ENCODE data around the gene DTNBP1.

Gene DTNBP1

DNA sequence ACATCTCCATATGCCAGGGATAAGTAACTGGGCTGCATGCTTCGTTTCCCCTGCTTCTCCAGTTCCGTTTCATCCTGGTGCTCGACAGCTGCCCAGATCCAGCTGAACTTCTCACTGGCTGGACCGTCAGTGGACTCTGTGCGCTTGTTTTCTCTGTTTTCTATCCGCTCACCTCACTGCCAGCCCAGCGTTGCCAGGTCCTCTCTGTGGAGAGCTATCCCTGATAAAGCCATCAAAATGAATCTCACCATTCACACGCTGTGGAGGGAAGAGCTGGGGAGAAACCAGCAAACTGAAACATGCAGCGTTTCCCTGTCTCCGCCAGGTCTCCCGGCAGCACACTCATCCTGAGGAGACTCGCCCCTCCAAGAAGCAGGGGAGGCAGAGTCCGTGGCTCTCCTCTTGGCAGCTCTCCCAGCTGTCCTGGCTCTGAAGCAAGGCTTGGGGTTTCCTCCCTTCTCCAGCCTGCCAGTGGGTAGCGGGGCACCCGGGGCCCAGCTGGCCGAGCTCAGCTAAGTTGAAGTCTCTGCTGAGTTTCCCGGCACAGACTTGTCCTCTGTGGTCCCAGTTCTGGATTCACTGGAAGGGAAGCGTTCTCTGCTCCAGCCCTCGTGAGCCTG, 160.9 kb downstream of the DTNBP1 start:
- no peak for DNase-seq (ENCODE audit: low read depth in 2 of 2)

DNA sequence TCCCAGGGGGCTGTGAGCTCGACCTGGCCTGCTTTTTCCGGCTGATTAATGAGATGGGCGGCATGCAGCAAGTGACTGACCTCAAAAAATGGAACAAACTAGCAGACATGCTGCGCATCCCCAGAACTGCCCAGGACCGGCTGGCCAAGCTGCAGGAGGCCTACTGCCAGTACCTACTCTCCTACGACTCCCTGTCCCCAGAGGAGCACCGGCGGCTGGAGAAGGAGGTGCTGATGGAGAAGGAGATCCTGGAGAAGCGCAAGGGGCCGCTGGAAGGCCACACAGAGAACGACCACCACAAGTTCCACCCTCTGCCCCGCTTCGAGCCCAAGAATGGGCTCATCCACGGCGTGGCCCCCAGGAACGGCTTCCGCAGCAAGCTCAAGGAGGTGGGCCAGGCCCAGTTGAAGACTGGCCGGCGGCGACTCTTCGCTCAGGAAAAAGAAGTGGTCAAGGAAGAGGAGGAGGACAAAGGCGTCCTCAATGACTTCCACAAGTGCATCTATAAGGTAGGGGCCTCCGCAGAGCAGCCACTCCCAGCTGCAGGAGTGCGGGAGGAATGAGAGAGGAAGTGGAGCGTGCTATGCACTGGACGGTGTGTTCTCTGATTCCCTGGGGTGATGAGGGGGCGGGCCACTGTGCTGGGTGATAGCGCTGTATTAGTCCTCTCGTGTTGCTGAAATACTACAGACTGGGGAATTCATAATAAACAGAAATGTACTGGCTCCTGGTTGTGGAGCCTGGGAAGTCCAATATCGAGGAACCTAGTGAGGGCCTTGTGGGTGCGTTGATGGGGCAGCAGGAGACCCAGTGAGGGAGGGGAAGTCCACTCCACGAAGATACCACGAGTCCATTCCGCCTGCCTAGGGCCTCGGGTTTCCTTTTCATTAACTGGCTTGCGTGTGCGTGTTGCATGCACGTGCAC, 161.7 kb downstream of the DTNBP1 start:
- DNase-seq (ENCODE audit: low read depth in 2 of 2), result no peak

GRCh38 chr6:15500078-15500740, 162.6 kb downstream of the DTNBP1 start:
- no peak for DNase-seq (ENCODE audit: low read depth in 2 of 2)

DNA sequence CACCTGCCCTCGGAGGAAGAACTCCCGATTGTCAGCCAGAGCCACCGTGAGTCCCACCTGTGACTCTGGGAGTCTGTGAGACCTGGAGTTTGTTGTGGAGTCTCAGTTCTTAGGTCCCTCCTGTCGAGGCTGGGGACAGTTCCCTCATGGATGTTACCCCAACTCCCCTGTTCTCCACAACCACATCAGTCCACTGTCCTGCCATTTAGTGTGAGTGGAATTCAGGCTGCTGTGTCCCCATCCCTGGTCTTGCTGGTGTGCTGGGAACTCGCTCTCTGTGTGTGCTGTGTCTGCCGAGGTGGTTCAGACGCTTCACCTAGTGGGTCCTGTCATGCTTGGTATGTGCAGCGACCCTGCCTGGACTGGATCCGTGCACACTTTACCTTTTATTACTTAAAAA, 163.2 kb downstream of the DTNBP1 start:
- DNase-seq (ENCODE audit: low read depth in 2 of 2), result no peak

DNA sequence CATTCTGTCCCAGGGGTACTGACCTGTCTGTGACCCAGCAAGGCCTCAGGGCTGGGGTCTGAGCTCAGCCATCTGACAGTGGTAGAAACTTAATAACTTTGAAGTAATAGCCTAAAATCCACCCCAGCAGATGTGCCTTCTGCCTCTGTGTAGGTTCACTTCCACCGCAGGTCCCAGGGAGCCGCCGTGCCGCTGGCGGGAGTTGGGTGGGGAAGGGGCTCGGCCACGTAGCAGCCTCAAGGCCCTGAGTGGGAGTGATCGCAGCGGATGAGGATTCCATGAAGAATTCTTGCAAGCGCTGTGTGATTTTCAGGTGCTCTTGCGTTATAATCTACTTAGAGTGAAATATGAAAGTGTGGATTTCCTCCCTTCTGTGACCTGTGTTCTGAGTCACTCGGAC, 163.7 kb downstream of the DTNBP1 start:
- DNase-seq (ENCODE audit: low read depth in 2 of 2), result no peak

DNA sequence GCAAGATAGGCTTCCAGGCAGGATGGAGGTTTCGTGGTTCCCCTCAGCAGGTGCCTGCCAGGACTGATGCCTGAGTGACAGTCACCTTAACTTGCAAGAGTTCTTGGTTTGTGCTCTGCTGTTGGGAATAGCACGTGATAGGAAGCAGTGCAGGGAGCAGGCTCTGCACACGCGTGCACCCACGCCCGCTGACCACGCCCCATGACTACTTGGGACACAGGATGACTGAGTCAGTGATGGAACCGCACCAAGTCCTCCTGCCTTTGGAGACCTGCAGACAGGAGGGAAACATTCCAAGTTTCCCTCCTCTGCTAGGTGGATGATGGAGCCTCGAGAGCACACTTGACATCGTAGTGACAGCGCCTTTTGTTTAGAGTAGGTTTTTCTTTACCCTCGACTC, 164.2 kb downstream of the DTNBP1 start:
- DNase-seq (ENCODE audit: low read depth in 2 of 2), result no peak

DNA sequence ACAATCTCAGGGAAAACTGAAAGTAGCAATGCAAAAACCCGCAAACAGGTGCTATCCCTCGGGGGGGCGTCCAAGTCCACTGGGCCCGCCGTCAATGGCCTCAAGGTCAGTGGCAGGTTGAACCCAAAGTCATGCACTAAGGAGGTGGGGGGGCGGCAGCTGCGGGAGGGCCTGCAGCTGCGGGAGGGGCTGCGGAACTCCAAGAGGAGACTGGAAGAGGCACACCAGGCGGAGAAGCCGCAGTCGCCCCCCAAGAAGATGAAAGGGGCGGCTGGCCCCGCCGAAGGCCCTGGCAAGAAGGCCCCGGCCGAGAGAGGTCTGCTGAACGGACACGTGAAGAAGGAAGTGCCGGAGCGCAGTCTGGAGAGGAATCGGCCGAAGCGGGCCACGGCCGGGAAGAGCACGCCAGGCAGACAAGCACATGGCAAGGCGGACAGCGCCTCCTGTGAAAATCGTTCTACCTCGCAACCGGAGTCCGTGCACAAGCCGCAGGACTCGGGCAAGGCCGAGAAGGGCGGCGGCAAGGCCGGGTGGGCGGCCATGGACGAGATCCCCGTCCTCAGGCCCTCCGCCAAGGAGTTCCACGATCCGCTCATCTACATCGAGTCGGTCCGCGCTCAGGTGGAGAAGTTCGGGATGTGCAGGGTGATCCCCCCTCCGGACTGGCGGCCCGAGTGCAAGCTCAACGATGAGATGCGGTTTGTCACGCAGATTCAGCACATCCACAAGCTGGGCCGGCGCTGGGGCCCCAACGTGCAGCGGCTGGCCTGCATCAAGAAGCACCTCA, 166.3 kb downstream of the DTNBP1 start:
- no peak for DNase-seq (ENCODE audit: low read depth in 2 of 2)

GRCh38 chr6:15495375-15495901, 167.4 kb downstream of the DTNBP1 start:
- no peak for DNase-seq (ENCODE audit: low read depth in 2 of 2)

GRCh38 chr6:15493437-15494168, 169.2 kb downstream of the DTNBP1 start:
- DNase-seq (ENCODE audit: low read depth in 2 of 2), result no peak

- DNase-seq (ENCODE audit: low read depth in 2 of 2), result no peak
These were observed 170.9 kb downstream of the DTNBP1 start for GRCh38 chr6:15491986-15492269.

GRCh38 chr6:15491255-15491985, 171.4 kb downstream of the DTNBP1 start:
- DNase-seq (ENCODE audit: low read depth in 2 of 2), result peak; percentile 42 to 49

DNA sequence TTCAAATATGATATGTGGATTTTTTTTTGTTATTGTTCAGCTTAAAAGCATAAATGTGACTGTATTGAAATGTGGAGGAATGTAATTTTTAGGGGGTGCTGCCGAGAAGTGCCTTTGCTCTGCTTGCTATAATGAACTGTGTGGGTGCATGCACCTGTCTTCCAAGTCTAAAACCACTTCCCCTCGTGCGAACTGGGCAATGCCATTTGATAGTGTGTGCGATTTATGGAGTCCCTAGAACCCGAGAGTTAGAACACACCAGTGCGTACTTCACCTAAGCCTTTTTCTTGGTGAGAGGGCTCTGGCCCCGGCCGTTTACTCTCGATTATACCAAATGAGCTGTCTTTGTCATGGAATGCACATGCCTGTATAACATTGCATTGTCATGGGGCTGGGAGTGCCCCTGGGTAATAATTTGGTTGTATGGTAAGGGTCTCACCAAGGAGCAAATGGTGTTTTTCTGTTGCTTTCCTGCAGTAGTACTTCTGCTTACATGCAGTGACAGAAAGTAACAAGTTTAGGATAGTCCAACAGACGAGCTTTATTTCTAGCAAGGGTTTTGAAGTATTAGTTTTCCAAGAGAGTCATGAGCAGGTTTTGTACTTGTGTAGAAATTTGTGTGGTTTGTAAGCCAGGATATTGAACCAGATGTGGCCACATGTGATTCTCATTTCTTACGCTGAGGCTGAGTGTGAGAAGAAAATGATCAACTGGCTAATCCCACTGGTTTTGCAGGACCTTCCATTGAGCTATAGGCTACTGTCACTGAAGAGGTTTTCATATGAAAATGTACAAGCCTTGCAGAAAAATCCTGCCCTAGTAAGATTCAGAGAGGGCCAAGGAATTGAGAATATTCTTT, 172.4 kb downstream of the DTNBP1 start:
- DNase-seq (ENCODE audit: low read depth in 2 of 2), result no peak

- DNase-seq (ENCODE audit: low read depth in 2 of 2), result no peak
These were observed 173.4 kb downstream of the DTNBP1 start for GRCh38 chr6:15489261-15489962.

DNA sequence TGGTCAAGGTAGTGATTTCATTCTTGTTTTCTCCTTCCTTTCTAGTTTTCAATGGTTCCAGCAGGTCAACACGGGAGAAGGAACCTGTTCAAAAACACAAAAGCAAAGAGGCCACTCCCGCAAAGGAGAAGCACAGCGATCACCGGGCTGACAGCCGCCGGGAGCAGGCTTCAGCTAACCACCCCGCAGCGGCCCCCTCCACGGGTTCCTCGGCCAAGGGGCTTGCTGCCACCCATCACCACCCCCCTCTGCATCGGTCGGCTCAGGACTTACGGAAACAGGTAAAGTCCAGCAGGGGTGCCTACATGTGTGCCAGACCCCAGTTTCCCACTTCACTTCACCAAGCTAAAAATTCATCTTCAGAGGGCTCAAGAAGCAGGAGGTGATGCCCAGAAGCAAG, 175.6 kb downstream of the DTNBP1 start:
- DNase-seq (ENCODE audit: low read depth in 2 of 2), result no peak

- DNase-seq (ENCODE audit: low read depth in 2 of 2), result no peak
These were observed 176.9 kb downstream of the DTNBP1 start for GRCh38 chr6:15485936-15486335.

DNA sequence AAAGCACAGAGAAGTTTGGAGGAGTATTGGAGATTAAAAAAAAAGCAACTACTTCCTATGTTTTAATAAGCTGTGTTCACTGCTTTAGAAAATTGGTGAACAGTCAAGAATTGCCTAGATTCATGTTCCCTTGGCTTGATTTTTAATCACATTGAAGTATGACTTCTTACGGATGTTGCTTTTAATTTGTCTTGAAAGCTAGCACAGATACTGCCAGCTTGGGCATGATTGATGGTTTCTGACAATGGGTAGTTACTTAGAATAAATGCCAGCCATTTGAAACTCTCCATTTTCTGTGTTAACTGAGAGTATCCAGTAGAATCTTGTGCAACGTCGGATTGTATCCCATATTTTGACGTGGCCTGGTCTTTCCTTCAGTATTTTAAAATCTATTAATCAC, 178.0 kb downstream of the DTNBP1 start:
- no peak for DNase-seq (ENCODE audit: low read depth in 2 of 2)

DNA sequence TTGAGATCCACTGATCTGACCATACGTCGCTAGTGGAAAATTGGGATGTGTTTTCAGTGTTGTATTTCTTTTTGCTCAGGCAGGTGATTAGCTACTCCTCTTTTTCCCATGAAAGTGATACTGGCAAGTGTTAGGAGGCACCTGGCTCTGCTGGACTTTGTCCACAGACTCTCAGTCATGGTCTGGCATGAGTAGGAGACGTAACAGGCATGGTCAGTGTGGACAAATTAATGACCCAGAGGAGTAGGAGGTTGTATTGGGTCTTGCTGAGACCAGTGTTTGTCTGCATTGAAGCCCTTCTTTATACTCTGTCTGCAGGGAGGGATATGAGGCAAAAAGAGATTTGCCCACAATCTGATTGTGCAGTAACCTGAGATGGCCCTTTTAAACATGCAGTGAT, 178.7 kb downstream of the DTNBP1 start:
- DNase-seq (ENCODE audit: low read depth in 2 of 2), result no peak

DNA sequence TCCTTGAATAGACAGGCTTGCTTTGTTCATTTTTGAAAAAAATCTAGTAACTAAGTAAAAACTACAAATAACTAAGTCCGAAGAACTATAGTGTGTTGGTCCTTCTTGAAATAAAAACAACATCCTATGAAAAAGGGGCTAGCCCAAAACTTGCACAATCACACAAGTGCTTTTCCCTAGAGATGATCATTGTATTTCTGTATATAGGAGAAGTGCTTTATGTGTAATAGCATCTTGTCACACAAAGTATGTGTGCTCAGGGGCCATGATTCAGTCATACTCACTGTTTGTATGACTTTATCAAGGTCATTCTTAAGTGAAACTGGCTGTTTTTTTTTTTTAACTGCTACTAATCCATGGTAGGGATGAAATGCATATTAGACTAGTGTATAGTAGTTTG, 179.8 kb downstream of the DTNBP1 start:
- DNase-seq (ENCODE audit: low read depth in 2 of 2), result no peak
